Left forelimb (tissue), 1 donor: Measurements from ENCODE around the gene ATP1A2.

ENCODE experiments used
- DNase-seq: peaks from one replicate; pipeline ENCODE4 v3.0.0-alpha.2; 2018; ENCODE audit warnings: low spot score

The ATP1A2 gene

GRCh38 chr1:160146107-160146506, 30.5 kb downstream of the ATP1A2 start:
- no peak for DNase-seq

- DNase-seq: no peak
Observed at GRCh38 chr1:160148121-160148520, 32.6 kb downstream of the ATP1A2 start.

- no peak for DNase-seq
Observed at GRCh38 chr1:160149233-160149632, 33.7 kb downstream of the ATP1A2 start.

- no peak for DNase-seq
Observed at GRCh38 chr1:160149716-160150115, 34.2 kb downstream of the ATP1A2 start.

- no peak for DNase-seq
Observed at GRCh38 chr1:160151303-160151702, 35.7 kb downstream of the ATP1A2 start, which contains the start of gene ATP1A4. Gene ATP1A4, plus strand, starts transcription at chr1:160151603. Its CDS starts 438 bp downstream, at chr1:160152041.

GRCh38 chr1:160154790-160155189, 39.2 kb downstream of the ATP1A2 start:
- DNase-seq: no peak

GRCh38 chr1:160156361-160156760, 40.8 kb downstream of the ATP1A2 start:
- DNase-seq: no peak

- no peak for DNase-seq
Observed at GRCh38 chr1:160157174-160157573, 41.6 kb downstream of the ATP1A2 start.

DNA sequence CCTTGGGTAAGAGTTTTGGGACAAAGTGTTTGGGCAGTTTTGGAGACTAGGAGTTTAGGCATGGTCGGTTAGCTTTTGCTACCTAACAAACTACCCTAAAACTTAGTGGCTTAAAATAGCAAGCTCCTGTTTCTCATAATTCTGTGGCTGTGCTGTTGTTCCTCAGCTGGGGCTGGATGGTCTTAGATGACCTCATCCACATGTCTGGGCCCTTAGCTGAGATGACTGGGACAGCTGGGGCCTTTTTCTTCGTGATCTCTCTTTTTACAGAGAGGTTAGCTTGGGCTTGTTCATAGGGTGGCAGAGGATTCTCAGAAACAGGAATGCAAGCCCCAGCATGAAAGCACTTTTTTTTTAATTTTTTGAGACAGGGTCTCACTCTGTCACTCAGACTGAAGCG, 42.5 kb downstream of the ATP1A2 start:
- no peak for DNase-seq

GRCh38 chr1:160158534-160158933, 43.0 kb downstream of the ATP1A2 start:
- DNase-seq: no peak

GRCh38 chr1:160159846-160160245, 44.3 kb downstream of the ATP1A2 start:
- no peak for DNase-seq

GRCh38 chr1:160161965-160162705, 46.6 kb downstream of the ATP1A2 start:
- no peak for DNase-seq

DNA sequence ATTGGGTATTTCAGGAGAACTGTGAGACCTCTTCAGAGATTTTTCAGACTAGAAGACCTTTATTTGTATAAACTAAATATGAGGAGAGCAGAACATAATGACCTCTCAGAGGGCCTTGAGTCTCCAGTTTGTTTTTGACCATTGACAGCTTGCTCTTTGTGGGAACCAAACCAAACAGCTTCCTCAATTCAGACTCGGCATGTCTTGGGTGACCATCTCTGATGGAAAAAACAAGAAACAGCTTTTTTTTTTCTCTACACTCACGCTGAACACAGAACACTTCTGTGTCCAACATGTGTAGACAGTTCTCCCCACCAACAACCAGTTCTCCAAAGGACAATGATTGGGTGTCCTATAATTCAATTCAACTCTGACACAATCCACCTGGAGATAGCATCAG, 47.4 kb downstream of the ATP1A2 start:
- no peak for DNase-seq

DNA sequence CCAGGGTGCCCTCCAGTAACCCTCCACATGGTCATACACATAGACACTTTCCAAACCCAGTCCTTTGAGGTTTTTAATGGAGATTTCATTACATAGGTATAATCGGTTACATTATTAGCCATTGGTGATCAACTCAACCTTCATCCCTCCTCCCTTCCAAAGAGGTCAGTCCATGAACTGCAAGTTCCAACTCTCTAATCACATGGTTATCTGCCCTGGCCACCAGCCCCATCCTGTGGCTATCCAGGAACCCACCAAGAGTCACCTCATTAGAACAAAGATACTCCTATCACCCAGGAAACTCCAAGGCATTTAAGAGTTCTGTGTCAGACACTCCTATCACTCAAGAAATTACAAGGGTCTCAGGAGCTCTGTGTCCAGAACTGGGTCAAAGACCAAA, 48.1 kb downstream of the ATP1A2 start:
- DNase-seq: no peak

- no peak for DNase-seq
Observed at GRCh38 chr1:160164121-160164520, 48.6 kb downstream of the ATP1A2 start.

- DNase-seq: no peak
Observed at GRCh38 chr1:160166166-160166868, 50.8 kb downstream of the ATP1A2 start.

- no peak for DNase-seq
Observed at GRCh38 chr1:160167056-160167455, 51.5 kb downstream of the ATP1A2 start.

- DNase-seq: no peak
Observed at GRCh38 chr1:160167580-160167979, 52.0 kb downstream of the ATP1A2 start.

GRCh38 chr1:160168016-160168415, 52.5 kb downstream of the ATP1A2 start:
- no peak for DNase-seq

DNA sequence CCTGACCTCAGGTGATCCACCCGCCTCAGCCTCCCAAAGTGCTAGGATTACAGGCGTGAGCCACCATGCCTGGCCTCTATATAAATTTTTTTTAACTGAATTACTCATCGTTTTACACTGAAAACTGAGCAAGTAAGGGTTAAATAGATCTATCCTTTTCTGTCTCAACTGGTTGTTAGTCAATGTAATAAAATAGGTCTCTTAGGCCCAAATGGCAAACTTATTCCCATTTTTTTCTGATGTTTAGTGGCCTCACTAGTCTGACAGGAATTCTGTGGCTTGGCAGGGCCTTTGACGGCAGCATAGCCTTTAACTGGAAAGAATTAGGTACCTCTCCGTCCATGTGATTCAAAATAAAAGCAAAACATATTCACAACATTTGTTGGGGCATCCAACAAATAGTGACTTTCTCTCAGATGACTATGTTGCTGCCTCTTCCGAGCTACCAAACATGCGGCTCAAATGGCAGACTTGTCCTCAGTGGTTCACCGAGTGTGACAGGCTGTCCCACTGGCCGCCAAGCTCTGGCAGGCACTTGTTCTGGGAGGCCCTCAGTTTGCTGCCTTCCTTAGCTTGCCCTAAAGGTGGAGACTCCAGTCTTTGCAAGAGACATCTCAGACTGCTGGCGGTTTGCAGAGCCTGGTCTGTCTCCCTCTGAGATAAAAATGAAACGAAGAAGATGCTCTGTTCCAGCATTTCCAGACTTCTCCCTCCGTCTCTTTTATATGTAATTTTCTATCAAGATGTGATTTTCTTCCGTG, 53.2 kb downstream of the ATP1A2 start:
- no peak for DNase-seq

DNA sequence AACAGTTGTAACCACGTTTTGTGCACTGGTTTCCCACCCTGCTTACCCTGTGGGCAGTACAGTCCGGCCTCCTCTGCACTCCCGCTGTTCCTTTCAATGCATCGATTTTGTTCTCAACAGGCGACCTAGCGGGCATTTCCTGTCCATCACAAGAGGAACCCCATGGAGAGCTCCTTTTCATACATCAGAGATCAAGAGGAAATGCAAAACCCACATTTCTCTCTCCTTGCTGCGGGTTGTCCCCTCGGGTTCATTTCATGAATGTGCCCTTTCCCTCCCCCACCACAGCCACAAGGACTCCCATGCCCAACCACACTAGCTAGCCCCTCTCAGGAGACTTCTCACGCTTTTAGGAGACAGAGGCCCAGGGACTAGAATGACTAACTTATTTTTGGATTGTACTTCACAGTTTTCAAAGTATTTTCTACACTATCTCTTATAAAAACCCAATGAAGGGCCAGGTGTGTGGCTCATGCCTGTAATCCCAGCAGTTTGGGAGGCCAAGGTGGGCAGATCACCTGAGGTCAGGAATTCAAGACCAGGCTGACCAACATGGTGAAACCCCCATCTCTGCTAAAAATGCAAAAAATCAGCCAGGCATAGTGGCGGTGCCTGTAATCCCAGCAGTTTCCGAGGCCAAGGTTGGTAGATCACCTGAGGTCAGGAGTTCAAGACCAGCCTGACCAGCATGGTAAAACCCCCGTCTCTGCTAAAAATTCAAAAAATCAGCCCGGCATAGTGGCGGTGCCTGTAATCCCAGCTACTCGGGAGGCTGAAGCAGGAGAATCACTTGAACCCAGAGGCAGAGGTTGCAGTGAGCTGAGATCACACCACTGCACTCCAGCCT, 54.2 kb downstream of the ATP1A2 start:
- no peak for DNase-seq

DNA sequence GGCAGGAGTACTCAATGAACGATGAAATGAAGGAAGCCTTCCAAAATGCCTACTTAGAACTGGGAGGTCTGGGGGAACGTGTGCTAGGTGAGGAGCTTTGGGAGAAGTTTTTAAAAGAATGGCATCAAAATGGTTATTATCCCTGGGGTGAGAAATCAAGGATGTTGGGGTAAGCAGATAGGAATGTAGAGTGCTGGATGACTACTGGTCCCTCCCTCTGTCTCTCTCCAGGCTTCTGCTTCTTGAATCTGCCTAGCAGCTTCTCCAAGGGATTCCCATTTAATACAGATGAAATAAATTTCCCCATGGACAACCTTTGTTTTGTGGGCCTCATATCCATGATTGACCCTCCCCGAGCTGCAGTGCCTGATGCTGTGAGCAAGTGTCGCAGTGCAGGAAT, 55.8 kb downstream of the ATP1A2 start:
- no peak for DNase-seq
